GM21717 (cell line): ENCODE results near the gene CHP1.
A peak's percentile ranks its signal among the peaks of the same experiment; 100 is the strongest.
"Not testable (repeated sequence)": the region's sequence is repeated elsewhere in the genome, so short reads cannot be mapped to it uniquely, and the experiment has no call there.

Experiments
- ATAC-seq: cut with Tn5 transposase; IDR thresholded peaks from one replicate; pipeline ENCODE4 v1.9.1; 2021; ENCODE audit warnings: mild to moderate bottlenecking, moderate library complexity; ENCODE audit not compliant: unreplicated experiment

Gene CHP1

DNA sequence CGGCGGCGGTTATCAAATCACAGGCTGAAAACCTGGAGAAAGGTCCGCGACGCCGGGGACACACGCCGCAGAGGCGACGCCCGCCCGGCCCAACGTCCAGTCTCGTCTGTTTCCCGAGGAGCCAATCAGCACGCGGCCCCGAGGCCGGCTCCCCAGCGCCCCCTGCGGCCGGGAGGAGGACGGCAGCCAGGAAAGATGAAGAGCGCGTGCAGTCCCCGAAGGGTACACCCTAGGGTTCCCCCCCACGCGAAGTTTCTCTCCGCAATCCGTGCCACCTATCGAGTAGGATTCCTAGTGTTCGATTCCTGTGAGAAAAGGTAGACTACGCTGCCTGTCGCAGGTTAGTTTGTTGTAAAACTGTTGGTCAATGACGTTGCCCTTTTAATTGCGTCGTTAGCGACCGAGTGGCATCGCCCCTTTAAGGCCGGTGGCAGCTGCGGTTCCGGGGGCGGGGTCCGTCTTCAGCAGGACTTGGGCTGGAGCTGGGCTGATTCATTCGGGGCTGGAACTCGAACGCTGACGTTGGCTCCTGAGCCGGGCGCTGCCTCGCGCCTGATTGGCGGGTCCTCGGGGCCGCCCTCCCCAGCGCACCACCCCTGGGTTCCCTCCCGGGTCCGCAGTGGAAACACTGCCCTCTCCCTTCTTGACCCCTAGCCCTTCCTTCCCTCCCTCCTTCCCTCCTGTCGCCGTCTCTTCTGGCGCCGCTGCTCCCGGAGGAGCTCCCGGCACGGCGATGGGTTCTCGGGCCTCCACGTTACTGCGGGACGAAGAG, at the start of gene CHP1, which contains the start of gene EXD1:
CHP1 (plus strand) TSS at position 619 of the 772 bp plus-strand sequence; CDS start at position 734, 115 bp downstream.
EXD1 (minus strand) TSS at position 108 of the 772 bp plus-strand sequence. CDS start 4,182 bp downstream, outside the sequence.
- peak; percentile 87 for ATAC-seq

DNA sequence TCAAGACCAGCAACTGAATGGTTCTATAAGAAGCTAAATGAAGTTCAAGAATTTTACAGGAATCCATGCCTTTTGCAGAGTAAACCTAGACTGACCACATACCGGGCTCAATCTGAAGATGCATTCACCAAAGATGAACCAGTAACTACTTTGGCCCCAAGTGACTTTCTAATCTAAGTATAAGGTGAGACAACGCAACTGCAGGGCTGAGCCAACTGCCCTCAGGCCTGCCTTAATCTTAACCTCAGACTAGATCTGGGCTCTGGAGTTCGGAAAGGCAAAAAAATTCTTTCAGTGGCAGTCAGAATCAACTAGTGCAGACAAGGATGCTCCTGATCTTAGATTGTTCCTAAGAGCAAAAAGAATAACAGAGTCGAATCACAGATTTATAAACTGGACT, 48.8 kb upstream of the CHP1 start:
- ATAC-seq, result no peak

GRCh38 chr15:41183581-41183980, 47.5 kb upstream of the CHP1 start:
- no peak for ATAC-seq

DNA sequence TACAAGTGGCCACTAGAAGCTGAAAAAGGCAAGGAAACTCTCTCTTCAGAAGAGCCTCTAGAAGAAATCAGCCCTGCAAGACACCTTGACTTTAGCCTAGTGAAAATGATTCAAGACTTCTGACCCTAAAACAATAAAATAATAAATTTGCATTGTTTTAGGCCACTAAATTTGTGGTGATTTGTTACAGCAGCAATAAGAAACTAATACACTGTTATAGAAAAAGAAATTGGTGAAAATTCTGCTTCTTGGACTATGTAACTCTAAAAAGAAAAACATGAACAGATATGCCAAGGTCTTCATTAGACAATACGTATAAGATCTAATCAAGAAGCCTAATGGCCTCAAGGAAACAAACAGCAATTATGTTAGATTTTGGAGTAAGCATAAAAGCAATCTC, 36.6 kb upstream of the CHP1 start:
- ATAC-seq, result no peak

DNA sequence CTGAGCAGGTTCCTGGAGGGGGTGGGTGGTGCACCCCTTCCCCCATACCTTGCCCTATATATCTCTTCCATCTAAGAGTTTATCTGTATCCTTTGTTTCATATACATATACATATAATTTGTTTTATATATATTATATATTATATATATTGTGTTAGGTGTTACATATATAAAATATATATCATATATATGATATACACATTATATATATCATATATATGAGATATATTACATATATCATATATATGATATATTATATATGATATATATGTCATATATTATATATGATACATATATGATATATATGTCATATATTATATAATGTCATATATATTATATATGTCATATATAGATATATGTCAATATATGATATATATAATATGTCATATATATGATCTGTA, 31.6 kb upstream of the CHP1 start:
- ATAC-seq, result no peak

GRCh38 chr15:41203395-41203794, 27.7 kb upstream of the CHP1 start:
- ATAC-seq, result no peak

DNA sequence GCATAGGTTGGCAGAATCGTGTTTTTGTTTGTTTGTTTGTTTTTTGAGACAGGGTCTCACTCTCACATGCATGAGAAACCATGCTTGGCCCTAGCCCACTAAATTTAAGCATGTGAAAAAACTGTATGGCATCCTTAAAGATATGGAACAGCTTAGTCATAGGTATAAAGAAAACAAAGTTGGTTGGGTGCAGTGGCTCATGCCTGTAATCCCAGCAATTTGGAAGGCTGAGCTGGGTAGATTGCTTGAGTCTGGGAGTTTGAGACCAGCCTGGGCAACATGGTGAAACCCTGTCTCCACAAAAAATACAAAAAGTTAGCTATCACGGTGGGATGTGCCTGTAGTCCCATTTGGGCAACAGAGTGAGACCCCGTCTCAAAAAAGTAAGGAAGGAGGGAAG, 25.8 kb upstream of the CHP1 start:
- ATAC-seq, result no peak

- no peak for ATAC-seq
Observed at GRCh38 chr15:41207687-41208448, 23.2 kb upstream of the CHP1 start.

DNA sequence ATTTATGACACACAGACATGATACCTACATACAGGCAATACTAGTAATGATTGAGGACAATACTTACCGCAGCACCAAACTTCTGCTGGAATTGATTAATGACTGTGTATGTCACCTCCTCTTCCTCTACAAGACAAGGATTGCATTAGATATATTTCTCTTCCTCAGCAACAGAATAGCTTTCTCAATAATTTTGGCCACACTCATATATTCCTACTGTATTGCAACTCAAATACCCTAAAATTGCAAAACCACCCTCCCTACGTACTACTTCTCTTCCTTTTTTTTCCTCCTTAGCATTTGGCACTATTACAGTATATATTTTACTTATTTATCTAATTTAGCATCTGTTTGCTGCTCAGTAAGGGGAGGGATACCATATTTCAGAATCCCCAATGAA, 15.4 kb upstream of the CHP1 start:
- no peak for ATAC-seq

DNA sequence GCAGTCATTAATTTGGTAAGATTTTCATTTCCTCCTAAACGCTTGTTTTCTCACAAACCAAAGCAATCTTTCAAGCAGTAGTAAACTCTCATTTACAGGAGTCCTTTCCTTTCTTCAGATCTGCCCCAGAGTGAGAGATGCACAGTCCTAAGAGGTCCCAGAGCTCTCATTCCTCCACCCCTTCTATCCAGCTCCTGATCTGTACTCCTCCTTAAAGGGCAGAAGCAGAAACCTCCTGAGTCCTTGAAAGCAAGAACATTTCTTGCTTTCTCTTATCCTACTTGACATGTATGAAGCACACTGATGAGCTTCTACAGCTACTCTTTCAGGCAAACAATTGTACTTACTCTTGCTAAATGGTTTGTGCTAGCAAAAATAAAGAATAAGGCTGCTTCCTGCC, 12.2 kb upstream of the CHP1 start:
- no peak for ATAC-seq

- no peak for ATAC-seq
Observed at GRCh38 chr15:41219381-41219780, 11.7 kb upstream of the CHP1 start.

GRCh38 chr15:41230345-41230649, 771 bp upstream of the CHP1 start:
- ATAC-seq, result no peak

- ATAC-seq, result peak; percentile 41
Observed at GRCh38 chr15:41231422-41232226, 556 bp downstream of the CHP1 start.

GRCh38 chr15:41233367-41233771, 2.3 kb downstream of the CHP1 start:
- ATAC-seq, result no peak

DNA sequence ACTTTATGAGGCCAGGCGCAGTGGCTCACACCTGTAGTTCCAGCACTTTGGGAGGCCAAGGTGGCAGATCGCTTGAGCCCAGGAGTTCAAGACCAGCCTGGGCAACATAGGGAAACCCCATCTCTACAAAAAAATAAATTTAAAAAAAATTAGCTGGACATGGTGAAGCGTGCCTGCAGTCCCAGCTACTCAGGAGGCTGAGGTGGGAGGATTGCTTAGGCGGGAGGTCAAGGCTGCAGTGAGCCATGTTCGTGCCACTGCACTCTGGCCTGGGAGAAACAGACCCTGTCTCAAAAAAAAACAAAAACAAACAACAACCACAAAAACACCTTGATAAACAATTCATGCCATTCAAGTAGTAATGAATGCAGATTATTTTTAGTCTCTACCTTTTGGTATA, 4.2 kb downstream of the CHP1 start:
- not testable (repeated sequence) for ATAC-seq

GRCh38 chr15:41235929-41236328, 4.9 kb downstream of the CHP1 start:
- no peak for ATAC-seq

- ATAC-seq, result no peak
Observed at GRCh38 chr15:41238100-41238499, 7.0 kb downstream of the CHP1 start.

DNA sequence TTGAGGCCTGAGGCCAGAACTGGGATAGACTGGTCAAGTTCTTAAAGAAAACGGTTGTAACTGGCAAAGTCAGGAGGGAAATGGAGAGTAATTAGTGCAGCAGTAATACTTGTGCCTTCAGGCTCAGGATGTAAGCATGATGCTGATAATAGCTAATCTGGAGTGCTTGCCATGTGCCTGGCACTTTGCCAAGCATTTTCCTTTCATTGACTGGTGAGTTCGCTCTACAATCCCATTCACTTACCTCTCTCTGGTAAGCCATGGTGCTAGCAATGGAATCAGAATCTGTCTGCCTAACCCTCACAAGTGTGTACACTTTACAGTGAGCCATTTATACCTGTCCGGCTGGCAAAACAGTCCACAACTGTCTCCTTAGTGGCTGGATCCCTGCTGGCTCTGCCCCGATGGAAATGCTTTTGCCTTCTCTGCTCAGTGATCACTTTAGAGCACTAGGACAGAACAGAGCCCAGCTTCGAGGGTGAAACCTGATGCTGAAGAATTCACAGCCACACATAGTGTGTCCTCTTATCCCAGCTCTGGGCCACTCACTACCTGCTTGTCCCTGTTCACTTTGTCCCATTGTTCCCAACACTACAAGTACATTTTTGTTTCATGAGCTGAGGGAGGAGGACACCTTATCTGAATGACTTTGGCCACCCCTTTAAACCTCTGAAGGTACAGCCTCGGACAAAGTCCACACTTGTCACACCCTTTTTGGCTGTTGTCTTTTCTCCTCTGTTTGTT, 10.3 kb downstream of the CHP1 start:
- no peak for ATAC-seq

DNA sequence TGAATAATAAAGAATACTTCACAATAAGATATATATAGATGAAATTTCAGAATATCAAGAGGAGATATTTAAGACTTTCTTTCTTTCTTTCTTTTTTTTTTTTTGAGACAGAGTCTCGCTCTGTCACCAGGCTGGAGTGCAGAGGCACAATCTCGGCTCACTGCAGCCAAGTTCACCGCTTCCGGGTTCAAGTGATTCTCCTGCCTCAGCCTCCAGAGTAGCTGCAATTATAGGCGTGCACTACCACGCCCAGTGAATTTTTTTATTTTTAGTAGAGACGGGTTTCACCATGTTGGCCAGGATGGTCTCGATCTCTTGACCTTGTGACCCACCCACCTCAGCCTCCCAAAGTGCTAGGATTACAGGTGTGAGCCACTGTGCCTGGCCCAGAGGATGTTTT, 19.7 kb downstream of the CHP1 start:
- not testable (repeated sequence) for ATAC-seq

GRCh38 chr15:41251411-41251810, 20.3 kb downstream of the CHP1 start:
- no peak for ATAC-seq

DNA sequence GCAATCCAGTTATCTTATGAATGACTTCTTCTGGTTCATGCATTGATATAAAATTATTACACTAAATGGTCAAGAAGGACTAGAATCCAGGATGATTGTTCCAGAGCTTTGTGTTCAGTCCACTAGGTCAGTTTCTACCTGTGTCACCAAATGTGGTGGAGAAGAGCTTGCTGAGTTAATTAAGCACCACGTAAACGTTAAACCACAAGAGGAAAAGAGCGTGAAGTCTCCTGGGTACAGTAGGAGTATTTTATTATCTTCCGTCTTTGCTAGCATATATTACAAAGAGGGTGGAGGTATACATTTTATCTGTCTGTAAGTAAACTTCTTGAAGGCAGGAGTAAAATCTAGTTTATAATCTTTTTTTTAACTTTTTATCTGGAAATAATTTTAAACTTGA, 23.5 kb downstream of the CHP1 start:
- no peak for ATAC-seq
